WI38 (cell line): ENCODE data around the gene FGFR3.

Experiments
- H3K4me3 ChIP-seq: 2 replicates; pipeline ENCODE4 v1.5.1; 2011; ENCODE audit warnings: low read depth, mild to moderate bottlenecking, control low read depth, low read length
- TF ChIP-seq, protein P1 (sequence below): IDR thresholded peaks from 2 replicates; pipeline ENCODE4 v1.5.1; 2012; ENCODE audit warnings: low read depth, mild to moderate bottlenecking, control low read depth, low read length

FGFR3 gene

DNA sequence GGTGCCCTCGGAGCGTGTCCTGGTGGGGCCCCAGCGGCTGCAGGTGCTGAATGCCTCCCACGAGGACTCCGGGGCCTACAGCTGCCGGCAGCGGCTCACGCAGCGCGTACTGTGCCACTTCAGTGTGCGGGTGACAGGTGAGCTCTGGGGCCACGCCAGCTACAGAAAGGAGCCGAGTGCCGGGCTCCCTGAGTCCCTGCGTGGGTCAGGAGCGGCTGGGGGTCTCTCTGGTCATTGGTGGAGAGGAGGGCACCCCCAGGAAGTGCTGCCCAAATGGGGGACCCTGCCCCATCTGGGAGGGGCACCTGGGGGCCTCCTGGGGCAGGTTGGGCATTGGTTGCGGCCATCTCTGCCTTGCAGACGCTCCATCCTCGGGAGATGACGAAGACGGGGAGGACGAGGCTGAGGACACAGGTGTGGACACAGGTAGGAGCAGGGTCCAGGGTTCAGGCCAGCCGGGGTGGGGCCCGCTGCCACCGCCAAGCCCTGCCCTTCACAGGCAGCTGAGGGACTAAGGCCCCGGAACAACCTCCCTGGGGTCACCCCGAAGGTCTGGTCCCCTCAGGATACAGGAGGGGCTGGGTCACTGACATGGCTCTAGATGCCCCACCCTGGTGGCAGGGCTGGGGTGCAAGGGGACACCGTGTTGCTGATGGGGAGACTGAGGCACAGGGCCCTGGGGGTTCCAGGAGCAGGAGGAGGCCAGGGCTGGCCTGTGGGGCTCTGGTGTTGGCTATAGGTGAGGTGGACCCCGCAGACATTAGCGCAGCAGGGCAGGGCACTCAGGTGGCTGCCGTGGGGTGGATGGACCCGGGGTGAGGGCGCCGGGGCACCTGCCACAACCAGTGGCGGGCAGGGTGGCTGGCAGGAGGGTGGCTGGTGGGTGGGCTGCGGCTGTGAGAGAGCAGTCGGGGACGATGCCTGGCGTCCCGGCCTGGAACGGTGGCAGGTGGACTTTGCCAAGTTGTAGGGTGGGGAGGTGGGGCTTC, 6.6 kb downstream of the FGFR3 start:
- TF ChIP-seq, protein P1, sequence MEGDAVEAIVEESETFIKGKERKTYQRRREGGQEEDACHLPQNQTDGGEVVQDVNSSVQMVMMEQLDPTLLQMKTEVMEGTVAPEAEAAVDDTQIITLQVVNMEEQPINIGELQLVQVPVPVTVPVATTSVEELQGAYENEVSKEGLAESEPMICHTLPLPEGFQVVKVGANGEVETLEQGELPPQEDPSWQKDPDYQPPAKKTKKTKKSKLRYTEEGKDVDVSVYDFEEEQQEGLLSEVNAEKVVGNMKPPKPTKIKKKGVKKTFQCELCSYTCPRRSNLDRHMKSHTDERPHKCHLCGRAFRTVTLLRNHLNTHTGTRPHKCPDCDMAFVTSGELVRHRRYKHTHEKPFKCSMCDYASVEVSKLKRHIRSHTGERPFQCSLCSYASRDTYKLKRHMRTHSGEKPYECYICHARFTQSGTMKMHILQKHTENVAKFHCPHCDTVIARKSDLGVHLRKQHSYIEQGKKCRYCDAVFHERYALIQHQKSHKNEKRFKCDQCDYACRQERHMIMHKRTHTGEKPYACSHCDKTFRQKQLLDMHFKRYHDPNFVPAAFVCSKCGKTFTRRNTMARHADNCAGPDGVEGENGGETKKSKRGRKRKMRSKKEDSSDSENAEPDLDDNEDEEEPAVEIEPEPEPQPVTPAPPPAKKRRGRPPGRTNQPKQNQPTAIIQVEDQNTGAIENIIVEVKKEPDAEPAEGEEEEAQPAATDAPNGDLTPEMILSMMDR = no peak
- H3K4me3 ChIP-seq = no peak overlapping the region

DNA sequence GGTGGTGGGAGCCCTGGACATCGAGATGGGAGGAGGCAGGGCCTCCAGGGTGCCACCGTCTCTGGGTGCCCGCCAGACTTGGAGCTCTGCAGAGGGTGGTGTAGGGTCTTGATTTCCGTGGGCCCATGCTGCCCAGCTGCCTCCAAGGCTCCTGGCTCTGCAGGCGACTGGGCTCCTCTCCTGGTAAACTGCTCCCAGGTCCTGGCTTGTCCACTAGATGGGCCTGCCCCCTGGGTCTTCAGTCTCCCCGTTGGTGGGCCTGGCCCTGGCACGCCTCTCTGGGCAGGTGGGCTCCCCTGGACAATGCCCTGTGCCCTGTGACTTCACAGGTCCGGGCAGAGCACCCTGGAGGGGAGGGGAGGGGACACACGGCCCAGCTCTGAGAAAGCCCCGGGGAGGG, 7.7 kb downstream of the FGFR3 start:
- no peak overlapping the region for H3K4me3 ChIP-seq
- TF ChIP-seq, protein P1 = no peak

DNA sequence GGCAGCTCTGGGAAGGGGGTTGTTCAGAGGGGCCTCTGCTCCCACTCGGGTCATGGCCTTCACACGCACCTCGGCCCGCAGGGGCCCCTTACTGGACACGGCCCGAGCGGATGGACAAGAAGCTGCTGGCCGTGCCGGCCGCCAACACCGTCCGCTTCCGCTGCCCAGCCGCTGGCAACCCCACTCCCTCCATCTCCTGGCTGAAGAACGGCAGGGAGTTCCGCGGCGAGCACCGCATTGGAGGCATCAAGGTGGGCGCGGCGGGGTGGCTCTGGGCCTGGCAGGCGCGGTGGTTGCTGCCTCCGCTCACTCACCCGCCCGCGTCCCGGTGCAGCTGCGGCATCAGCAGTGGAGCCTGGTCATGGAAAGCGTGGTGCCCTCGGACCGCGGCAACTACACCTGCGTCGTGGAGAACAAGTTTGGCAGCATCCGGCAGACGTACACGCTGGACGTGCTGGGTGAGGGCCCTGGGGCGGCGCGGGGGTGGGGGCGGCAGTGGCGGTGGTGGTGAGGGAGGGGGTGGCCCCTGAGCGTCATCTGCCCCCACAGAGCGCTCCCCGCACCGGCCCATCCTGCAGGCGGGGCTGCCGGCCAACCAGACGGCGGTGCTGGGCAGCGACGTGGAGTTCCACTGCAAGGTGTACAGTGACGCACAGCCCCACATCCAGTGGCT, 8.3 kb downstream of the FGFR3 start:
- no peak overlapping the region for H3K4me3 ChIP-seq
- TF ChIP-seq, protein P1 = no peak

DNA sequence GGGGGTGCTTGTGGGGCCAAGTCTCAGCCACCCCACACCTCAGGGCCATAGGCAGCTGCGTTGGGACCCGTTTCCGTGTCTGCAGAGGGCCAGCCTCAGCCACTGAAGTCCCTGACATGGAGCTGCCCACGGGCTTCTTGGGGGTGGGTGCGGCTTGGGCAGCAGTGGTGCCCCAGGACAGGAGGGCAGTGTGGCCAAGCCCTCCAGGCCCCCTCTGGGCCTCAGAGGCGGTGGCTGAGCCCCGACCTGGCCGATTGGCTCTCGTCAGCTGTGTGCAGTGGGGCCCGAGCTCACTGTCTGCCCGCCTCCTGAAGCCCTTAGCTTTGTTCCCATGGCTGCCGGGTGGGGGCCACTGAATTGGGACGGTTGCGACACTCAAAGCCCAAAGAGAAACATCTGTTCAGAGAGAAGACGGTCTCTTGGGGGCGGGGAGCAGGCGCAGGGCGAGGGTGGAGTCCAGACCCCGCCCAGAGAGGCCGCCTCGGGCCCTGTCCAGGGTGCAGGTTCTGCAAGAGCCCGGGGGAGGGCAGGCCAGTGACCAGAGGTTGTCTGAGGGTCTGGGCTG, 9.1 kb downstream of the FGFR3 start:
- TF ChIP-seq, protein P1 = no peak
- no peak overlapping the region for H3K4me3 ChIP-seq

DNA sequence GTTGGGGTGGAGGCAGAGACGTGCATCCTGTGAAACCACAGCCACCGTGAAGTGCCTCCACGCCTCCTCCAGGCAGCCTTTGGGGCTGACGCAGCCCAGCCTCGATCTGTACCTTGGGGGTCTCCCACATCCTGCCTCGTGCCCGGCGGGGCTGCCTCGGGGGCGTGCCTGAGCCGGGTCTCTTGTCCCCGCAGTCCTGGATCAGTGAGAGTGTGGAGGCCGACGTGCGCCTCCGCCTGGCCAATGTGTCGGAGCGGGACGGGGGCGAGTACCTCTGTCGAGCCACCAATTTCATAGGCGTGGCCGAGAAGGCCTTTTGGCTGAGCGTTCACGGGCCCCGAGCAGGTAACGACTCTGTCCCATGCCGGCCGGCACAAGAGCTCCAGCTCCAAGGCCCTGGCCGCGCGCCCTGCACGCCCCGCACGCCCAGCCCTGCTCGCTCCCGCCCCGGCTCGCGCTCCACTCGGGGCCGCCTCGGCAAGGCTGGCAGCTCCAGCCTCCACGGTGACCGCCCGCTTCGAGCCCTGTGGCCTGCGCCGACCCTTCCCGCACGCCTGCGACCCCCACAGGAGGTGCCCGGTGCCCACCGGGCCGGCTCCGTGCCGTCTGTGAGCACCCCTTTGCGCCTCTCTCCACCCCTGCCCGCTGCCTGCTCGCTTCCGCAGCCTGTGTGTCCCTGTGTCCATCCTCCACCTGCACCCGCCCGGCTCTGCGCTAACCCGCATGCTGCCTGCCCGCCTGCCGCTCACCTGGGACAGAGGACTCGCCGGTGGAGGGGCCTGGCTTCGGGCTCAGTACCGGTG, 9.8 kb downstream of the FGFR3 start:
- no peak overlapping the region for H3K4me3 ChIP-seq
- TF ChIP-seq, protein P1 = no peak

DNA sequence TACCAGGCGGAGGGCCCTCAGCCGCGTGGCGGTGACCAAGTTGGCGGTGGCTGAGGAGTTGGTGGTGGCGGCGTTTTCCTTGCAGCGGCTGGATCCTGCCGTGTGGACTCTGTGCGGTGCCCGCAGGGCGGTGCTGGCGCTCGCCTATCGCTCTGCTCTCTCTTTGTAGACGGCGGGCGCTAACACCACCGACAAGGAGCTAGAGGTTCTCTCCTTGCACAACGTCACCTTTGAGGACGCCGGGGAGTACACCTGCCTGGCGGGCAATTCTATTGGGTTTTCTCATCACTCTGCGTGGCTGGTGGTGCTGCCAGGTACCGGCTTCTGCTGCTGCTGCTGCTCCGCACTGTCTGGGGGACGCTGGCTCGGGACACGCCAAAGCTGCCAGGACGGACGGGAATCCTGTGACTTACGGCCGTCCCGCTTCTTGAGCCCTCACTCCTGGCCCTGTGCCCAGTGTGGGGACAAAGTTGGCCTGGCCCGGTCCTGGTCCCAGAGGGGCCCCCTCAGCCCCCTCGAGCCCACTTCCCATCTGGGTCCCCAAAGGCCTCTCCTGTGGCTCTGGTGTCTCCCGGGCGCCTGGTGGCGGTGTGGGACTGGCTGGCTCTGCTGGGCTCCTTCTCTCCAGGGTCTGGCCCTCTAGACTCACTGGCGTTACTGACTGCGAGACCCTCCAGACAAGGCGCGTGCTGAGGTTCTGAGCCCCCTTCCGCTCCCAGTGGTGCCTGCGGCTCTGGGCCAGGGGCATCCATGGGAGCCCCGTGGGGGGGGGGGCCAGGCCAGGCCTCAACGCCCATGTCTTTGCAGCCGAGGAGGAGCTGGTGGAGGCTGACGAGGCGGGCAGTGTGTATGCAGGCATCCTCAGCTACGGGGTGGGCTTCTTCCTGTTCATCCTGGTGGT, 10.7 kb downstream of the FGFR3 start:
- H3K4me3 ChIP-seq = no peak overlapping the region
- TF ChIP-seq, protein P1 = no peak
